KOPT-K1 (cell line): ENCODE data around the gene NLRP6.
"Not testable (repeated sequence)": the region's sequence is repeated elsewhere in the genome, so short reads cannot be mapped to it uniquely, and the experiment has no call there.

Experiments
- H3K27ac ChIP-seq: fragments of 200-600 bp; sonication (generic); 2 replicates; pipeline ENCODE4 v1.5.1; 2016; ENCODE audit warnings: antibody characterized with exemption, mild to moderate bottlenecking, low read depth, low read length; ENCODE audit not compliant: poor library complexity, severe bottlenecking
- H3K36me3 ChIP-seq: fragments of 200-600 bp; sonication (generic); 2 replicates; pipeline ENCODE4 v1.5.1; 2017; ENCODE audit warnings: antibody characterized with exemption, mild to moderate bottlenecking, low read length, moderate library complexity; ENCODE audit not compliant: insufficient read depth
- H3K9me3 ChIP-seq: fragments of 200-600 bp; sonication (generic); 2 replicates; pipeline ENCODE4 v1.5.1; 2017; ENCODE audit warnings: antibody characterized with exemption, low read length, mild to moderate bottlenecking; ENCODE audit not compliant: insufficient read depth, poor library complexity, severe bottlenecking

Gene NLRP6

DNA sequence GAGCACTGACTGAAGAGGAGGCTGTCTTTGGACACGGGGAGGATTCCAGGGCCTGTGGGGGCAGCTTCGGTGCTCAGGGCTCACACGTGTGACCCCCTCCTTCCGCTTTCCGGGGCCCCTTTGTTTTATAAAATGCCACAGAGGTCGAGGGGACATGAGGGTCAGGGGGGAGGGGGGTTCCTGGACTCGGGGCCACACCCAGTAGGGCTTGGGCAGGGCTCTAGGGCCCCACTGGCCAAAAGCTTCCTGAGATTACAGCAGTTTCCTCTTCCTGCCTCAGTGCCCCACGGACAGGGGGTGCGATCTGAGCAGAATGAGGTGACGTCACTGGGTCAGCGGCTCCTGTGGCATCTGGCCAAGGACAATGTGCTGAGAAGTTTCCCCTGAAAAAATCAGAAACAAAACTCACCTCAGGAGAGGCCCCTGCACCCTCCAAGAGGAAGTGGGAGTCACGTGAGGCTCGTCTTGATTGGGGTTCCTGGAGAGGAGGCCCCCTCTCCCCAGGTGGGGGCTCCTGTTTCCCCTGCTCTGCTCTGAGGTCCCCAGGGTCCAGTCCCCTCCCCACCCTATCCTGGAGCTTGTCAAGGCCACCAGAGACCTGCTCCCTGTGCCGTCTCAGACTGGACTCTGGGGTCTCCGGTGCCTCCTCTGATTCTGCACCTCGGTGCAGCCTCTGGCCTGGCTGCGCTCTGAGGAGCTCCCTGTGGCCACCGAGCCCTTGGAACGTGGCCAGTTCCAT is 48.8 kb downstream of the NLRP6 start:
- no peaks in the 10 kb centered on the region for H3K9me3 ChIP-seq
- no peaks in the 10 kb centered on the region for H3K36me3 ChIP-seq
- peak overlapping the region; percentile 96 for H3K27ac ChIP-seq

DNA sequence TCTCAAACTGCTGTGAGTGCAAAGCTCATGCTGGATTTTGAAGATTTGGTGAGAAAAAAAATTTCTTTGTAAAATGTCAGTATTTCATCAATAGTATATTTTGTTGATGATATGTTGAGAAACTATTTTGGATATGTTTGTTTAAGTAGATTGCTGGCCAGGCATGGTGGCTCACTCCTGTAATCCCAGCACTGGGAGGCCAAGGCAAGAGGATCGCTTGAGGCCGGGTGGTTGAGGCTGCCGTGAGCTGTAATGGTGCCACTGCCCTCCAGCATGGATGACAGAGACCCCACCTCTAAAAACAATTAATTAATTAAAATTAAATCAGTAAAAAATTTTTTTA is 49.3 kb downstream of the NLRP6 start:
- Histone ChIP-seq H3K36me3 (no peaks in the 10 kb centered on the region), H3K27ac (peak overlapping the region; percentile 96), H3K9me3 (no peaks in the 10 kb centered on the region)

DNA sequence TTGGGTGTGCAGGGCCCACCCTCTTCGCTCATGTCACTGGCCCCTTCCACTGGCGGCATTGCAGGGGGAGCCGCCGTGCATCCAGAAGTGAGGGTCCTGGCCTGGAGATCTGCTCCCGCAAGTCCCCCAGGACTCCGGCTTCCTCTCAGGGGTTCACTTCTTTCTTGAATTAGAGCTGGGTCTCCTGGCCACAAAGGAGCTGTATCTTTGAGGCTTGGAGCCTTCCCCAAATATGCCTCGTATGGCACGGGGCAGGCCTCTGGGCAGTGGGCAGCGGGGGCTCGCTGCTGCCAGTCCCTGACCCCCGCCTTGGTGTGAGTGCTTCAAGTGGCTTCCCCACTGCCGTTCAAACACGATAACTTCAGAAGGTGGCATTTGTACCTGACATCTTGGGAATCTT is 49.8 kb downstream of the NLRP6 start:
- peak overlapping the region; percentile 96 for H3K27ac ChIP-seq
- peaks cover 2% of the 10 kb centered on the region for H3K9me3 ChIP-seq
- H3K36me3 ChIP-seq = no peaks in the 10 kb centered on the region

DNA sequence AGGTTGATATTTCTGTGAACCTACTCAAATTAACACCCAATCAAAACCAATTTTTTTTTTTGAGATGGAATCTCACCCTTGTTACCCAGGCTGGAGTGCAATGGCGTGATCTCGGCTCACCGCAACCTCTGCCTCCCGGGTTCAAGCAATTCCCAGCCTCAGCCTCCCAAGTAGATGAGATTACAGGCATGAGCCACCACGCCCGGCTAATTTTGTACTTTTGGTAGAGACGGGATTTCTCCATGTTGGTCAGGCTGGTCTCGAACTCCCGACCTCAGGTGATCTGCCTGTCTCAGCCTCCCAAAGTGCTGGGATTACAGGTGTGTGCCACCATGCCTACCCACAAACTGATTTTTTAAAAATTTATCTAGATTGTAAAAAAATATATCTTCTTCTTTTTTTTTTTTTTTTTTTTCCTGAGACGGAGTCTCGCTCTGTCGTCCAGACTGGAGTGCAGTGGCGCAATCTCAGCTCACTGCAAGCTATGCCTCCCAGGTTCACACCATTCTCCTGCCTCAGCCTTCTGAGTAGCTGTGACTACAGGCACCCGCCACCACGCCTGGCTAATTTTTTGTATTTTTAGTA is 50.4 kb downstream of the NLRP6 start:
- H3K9me3 ChIP-seq, H3K36me3 ChIP-seq: not testable (repeated sequence)
- peak overlapping the region; percentile 96 for H3K27ac ChIP-seq

DNA sequence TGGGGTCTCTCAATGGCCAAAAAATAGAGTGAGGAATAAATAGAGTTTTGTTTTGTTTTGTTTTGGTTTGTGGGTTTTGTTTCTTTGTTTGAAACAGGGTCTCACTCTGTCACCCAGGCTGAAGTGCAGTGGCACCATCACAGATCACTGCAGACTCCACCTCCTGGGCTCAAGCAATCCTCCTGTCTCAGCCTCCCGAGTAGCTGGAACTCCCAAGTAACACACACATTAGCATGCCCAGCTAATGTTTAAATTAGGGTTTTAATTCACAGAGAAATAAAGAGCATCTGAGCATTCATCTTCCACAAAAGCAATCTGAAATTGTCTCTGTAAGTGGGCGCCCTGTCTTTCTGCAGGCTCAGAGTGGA is 51.7 kb downstream of the NLRP6 start:
- Histone ChIP-seq H3K27ac (peak overlapping the region; percentile 82), H3K36me3 (no peaks in the 10 kb centered on the region), H3K9me3 (peaks cover 6% of the 10 kb centered on the region)

DNA sequence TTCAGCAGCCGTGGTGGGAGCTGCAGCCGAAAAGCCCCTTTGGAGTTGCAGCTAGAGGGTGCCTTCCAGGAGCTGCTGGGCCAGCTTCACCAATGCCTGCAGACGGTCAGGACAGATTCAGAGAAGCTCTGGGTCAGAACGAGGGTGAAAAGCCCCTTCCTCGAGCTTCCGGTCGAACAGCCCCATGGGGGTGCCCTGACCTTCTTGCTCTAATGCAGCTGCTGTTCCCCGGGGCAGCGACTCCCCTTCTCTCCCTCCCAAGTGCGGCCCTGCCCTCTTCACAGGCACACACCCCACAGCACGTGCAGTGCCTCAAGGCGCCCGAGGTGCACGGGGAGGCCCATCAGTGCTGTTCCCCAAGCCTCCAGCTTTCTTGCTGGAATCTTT is 52.1 kb downstream of the NLRP6 start:
- Histone ChIP-seq H3K36me3 (no peaks in the 10 kb centered on the region), H3K27ac (peak overlapping the region; percentile 82), H3K9me3 (peaks cover 6% of the 10 kb centered on the region)

DNA sequence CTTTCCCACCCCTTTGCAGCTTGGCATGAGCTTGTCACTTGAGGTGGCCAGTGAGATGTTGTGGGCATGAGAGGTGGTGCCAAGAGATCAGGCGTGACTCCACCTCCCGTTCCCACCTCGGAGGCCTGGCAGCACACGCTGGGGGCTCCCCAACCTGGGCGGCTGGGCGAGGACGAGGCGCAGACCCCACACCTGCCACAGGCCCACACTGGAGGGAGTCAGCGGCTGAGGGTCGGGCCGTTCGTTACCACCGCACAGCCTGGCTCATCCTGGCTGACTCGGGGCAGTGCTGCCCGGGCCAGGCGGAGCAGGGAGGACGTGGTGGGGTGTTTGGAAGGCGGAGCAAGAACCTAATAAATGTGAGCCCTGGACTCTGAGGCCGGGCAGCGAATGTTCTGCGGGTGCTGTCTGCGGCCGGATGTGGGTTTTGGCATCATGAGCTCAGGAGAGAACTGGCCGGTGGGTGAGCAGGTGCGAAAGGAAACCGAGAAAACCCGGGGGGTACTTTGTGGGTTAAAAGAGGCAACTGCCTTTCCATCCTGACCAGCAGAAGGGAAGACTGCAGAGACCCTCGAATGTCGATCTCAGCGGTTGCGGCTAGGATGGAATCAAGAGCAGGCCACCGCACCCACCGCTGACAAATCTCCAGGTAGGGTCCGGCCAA is 52.6 kb downstream of the NLRP6 start:
- Histone ChIP-seq H3K9me3 (peaks cover 6% of the 10 kb centered on the region), H3K36me3 (no peaks in the 10 kb centered on the region), H3K27ac (peak overlapping the region; percentile 82)

DNA sequence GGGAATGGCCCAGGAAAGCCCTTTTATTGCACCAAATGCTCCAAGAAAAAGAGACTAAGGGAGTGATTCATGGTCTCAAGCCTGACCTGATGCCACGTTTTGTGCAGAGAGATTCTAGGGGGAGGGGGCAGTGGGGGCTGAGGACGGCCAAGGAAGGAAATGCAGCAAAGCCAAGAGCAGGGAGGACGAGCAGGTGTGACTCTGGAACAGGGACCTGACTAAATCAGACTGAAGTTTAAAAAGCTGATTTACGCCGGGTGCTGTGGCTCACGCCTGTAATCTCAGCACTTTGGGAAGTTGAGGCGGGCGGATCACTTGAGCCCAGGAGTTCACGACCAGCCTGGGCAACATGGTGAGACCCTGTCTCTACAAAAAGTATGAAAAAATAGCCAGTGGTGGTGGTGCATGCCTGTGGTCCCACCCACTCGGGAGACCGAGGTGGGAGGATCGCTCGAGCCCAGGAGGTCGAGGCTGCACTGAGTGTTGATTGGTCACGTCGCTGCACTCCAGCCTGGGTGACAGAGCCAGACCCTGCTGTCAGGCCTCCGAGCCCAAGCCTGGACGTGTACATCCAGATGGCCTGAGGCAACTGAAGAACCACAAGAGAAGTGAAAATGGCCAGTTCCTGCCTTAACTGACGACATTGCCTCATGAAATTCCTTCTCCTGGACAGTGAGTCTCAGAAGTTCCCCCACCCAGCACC is 53.3 kb downstream of the NLRP6 start:
- no peaks in the 10 kb centered on the region for H3K36me3 ChIP-seq
- H3K27ac ChIP-seq = peak overlapping the region; percentile 82
- peaks cover 6% of the 10 kb centered on the region for H3K9me3 ChIP-seq

DNA sequence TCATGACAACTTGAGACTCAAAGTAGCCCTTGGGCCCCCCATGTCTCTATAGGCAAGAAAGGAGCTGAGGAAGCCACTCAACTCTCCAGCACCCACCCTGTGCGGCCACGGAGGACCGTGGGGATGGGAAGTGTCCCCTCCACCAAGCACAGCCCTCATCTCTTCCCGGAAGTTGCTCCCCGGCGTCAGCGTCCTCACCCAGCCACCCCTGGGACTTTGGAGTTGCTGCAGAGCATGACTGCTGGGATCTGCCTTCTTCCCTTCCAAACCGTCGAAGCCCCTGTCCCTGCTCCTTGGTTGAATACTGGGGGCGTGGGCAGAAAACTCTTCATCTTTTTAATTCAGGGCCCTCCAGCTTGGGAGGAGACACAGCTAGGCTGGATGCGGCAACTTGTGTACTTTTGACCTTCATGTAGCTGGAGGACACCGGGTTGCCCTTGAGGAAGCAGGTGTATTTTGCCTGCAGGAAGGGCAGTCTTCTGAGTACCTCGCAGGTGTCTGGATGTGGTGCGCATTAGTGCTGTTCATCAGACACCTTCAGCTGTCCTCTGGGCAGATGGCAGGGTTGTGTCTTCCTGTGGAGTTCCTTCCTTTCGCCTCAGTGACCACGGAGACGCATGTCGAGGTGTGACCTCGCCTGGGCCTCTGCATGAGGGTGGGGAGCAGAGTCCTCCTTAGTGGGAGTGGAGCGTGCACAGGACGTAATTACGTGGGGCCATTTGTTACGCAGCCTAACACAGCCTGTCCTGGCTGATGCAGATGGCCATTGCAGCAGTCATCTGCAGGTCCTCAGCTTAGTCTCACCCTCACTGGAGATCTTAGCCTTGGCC is 54.7 kb downstream of the NLRP6 start:
- Histone ChIP-seq H3K36me3 (no peaks in the 10 kb centered on the region), H3K9me3 (peaks cover 6% of the 10 kb centered on the region), H3K27ac (peak overlapping the region; percentile 82)

DNA sequence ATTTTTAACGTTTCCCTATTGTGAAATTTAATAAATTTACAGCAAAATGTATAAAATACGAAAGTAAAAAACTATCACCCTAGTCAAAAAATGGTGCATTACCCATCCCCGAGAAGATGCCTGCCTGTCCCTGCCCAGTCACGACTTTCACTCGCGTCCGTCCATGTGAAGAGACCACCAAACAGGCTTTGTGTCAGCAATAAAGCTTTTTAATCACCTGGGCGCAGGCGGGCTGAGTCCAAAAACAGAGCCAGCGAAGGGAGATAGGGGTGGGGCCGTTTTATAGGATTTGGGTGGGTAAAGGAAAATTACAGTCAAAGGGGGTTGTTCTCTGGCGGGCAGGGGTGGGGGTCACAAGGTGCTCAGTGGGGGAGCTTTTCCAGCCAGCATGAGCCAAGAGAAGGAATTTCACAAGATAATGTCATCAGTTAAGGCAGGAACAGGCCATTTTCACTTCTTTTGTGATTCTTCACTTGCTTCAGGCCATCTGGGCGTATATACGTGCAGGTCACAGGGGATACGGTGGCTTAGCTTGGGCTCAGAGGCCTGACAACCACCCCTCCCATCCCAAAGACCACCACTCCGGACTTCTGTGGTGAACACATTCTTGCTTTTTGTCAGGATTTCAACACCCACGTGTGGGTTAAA is 55.5 kb downstream of the NLRP6 start:
- H3K9me3 ChIP-seq, H3K36me3 ChIP-seq: not testable (repeated sequence)
- peak overlapping the region; percentile 18 for H3K27ac ChIP-seq

DNA sequence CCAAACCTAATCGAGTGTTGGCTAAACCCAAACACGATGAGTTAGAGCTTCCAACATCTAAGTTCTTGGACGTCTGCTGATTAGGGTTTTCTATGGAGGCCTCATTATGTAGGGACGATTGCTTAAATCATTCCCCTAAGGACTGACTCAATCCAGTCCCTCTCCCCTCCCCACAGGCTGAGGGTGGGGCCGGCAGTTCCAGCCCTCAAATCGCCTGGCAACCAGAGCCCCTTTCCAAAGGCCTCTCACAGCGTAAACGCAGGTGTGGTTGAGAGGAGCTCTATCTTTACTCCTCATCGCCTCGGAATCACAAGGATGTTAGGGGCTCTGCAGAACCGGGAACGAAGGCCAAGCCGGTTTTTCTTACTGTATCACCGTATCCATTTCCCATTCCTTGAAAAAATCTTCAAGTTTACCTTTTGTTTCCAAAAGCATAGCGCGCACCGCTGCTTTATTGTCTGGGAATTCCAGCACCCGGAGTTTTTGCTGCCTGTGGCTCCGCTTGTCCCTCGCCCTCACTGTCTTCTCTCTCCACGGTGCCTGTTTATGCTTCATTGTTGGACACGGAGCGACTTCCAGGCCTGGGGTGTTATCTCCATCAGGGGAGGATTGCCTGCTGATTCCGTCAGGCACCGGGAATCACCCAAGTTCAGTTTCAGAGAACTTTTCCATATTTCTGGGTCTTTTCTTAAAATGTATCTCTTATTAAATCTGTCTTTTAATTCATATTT is 56.2 kb downstream of the NLRP6 start:
- peak overlapping the region; percentile 18 for H3K27ac ChIP-seq
- peaks cover 6% of the 10 kb centered on the region for H3K9me3 ChIP-seq

More for the DNA sequence above, 56.2 kb downstream of the NLRP6 start:
- no peaks in the 10 kb centered on the region for H3K36me3 ChIP-seq
